SK-N-SH (cell line): ENCODE data around the gene DHRSX. TPM values are rescaled to one million over a fixed set of nuclear protein-coding genes. Genes with fewer than 3 reads are reported as not detected.

Experiments
- CTCF ChIA-PET: fragments of 300-600, 350-600 bp; formaldehyde crosslinking; extraction: SDS; loops from one replicate; lab custom pipeline; 2021; lab: Yijun Ruan, JAX
- POLR2A ChIA-PET: fragments of 350-600 bp; sonication (Branson Sonifier 250); formaldehyde crosslinking; extraction: SDS; loops from one replicate; lab custom pipeline; 2020; ENCODE audit warnings: antibody characterized with exemption, inconsistent platforms; lab: Yijun Ruan, JAX
- DNase-seq: peaks from one replicate; pipeline ENCODE4 v3.0.0; 2012
- H2AFZ ChIP-seq: fragments of 200-600 bp; sonication (generic); 2 replicates; pipeline ENCODE4 v1.8.1; 2016; ENCODE audit warnings: antibody characterized with exemption, mild to moderate bottlenecking, low read depth
- H3F3A ChIP-seq: fragments of 200-600 bp; sonication (generic); replicated peaks from 2 replicates; pipeline ENCODE3; 2016; ENCODE audit warnings: antibody characterized with exemption, mild to moderate bottlenecking; ENCODE audit not compliant: insufficient read depth
- H3K27ac ChIP-seq, 2 experiments: fragments of 200-500 bp in 1 of 2; fragments of 200-600 bp in 1 of 2; sonication (Bioruptor generic) in 1 of 2; sonication (generic), shearing (Covaris generic) in 1 of 2; 2 replicates each; pipeline versions ENCODE4 v1.5.1 to v1.6.1; 2014 to 2016; ENCODE audit warnings: low read depth in 2 of 2, inconsistent platforms in 1 of 2, low read length in 1 of 2, mild to moderate bottlenecking in 1 of 2, mixed read lengths in 1 of 2
- H3K27me3 ChIP-seq: fragments of 200-600 bp; sonication (generic), shearing (Covaris generic); 2 replicates; pipeline ENCODE4 v1.6.1; 2016; ENCODE audit warnings: mixed run types; ENCODE audit not compliant: insufficient read depth
- H3K36me3 ChIP-seq, 2 experiments: fragments of 200-500 bp in 1 of 2; fragments of 200-600 bp in 1 of 2; sonication (Bioruptor generic) in 1 of 2; sonication (generic) in 1 of 2; replicated peaks in 1 of 2; 2 replicates each; pipeline versions ENCODE3 to v1.5.1; 2014 to 2016; ENCODE audit warnings: low read length in 1 of 2, mild to moderate bottlenecking in 1 of 2; ENCODE audit not compliant: insufficient read depth in 2 of 2, control insufficient read depth in 1 of 2
- H3K4me1 ChIP-seq, 2 experiments: fragments of 200-500 bp in 1 of 2; fragments of 200-600 bp in 1 of 2; sonication (Bioruptor generic) in 1 of 2; sonication (generic), shearing (Covaris generic) in 1 of 2; 2 replicates each; pipeline versions ENCODE4 v1.5.1 to v1.6.1; 2014 to 2016; ENCODE audit warnings: low read depth in 1 of 2, low read length in 1 of 2, mixed run types in 1 of 2; ENCODE audit not compliant: insufficient read depth in 2 of 2, control insufficient read depth in 1 of 2
- H3K4me2 ChIP-seq: fragments of 200-600 bp; sonication (generic), shearing (Covaris generic); 2 replicates; pipeline ENCODE4 v1.6.1; 2017; ENCODE audit warnings: mixed run types
- H3K4me3 ChIP-seq, 2 experiments: fragments of 200-500 bp in 1 of 2; fragments of 200-600 bp in 1 of 2; sonication (Bioruptor generic) in 1 of 2; sonication (generic), shearing (Covaris generic) in 1 of 2; 2 replicates each; pipeline versions ENCODE4 v1.5.1 to v1.8.1; 2014 to 2016; ENCODE audit warnings: low read depth in 2 of 2, inconsistent platforms in 1 of 2, low read length in 1 of 2, mild to moderate bottlenecking in 1 of 2, mixed read lengths in 1 of 2, moderate library complexity in 1 of 2
- H3K79me2 ChIP-seq: fragments of 200-600 bp; sonication (generic); 2 replicates; pipeline ENCODE4 v1.8.1; 2017; ENCODE audit warnings: mild to moderate bottlenecking; ENCODE audit not compliant: insufficient read depth
- H3K9ac ChIP-seq: fragments of 200-600 bp; sonication (generic); 2 replicates; pipeline ENCODE4 v1.6.1; 2017; ENCODE audit warnings: mixed run types
- H3K9me2 ChIP-seq: fragments of 200-600 bp; sonication (generic); 2 replicates; pipeline ENCODE4 v1.6.1; 2017; ENCODE audit warnings: mixed run types
- H3K9me3 ChIP-seq: fragments of 200-600 bp; sonication (generic); 2 replicates; pipeline ENCODE4 v1.6.1; 2017; ENCODE audit warnings: mixed run types, mild to moderate bottlenecking, moderate library complexity
- H4K20me1 ChIP-seq: fragments of 200-600 bp; sonication (generic); 2 replicates; pipeline ENCODE4 v1.6.1; 2017; ENCODE audit warnings: mild to moderate bottlenecking, mixed run types; ENCODE audit not compliant: insufficient read depth
- CTCF ChIP-seq: fragments of 200-600 bp; sonication (generic); IDR thresholded peaks from 2 replicates; pipeline ENCODE4 v1.6.1; 2017; ENCODE audit warnings: antibody characterized with exemption, mild to moderate bottlenecking, moderate library complexity
- EZH2phosphoT487 ChIP-seq: fragments of 200-600 bp; sonication (generic); IDR thresholded peaks from 2 replicates; pipeline ENCODE4 v1.6.1; 2017; ENCODE audit warnings: low read depth, mixed run types, mild to moderate bottlenecking, antibody characterized with exemption, moderate library complexity, borderline replicate concordance
- FOSL2 ChIP-seq: IDR thresholded peaks from 2 replicates; pipeline ENCODE4 v1.4.0; 2012; ENCODE audit warnings: low read depth, mild to moderate bottlenecking, moderate library complexity, borderline replicate concordance
- FOXJ3 ChIP-seq: sonication (generic); formaldehyde crosslinking; IDR thresholded peaks from 2 replicates; pipeline ENCODE4 v1.5.1; 2020; ENCODE audit warnings: mild to moderate bottlenecking, missing genetic modification reagents
- FOXM1 ChIP-seq: IDR thresholded peaks from 2 replicates; pipeline ENCODE4 v1.4.0; 2012; ENCODE audit warnings: low read depth, mild to moderate bottlenecking
- GABPA ChIP-seq: IDR thresholded peaks from 2 replicates; pipeline ENCODE4 v1.4.0; 2012; ENCODE audit warnings: low read depth, mild to moderate bottlenecking
- GATA2 ChIP-seq: sonication (generic); formaldehyde crosslinking; IDR thresholded peaks from 2 replicates; pipeline ENCODE4 v1.5.0; 2020; ENCODE audit warnings: mild to moderate bottlenecking, missing genetic modification reagents
- JUND ChIP-seq: IDR thresholded peaks from 2 replicates; pipeline ENCODE4 v1.4.0; 2012
- MEF2A ChIP-seq: IDR thresholded peaks from 2 replicates; pipeline ENCODE4 v1.4.0; 2012; ENCODE audit warnings: low read depth, borderline replicate concordance
- NFIC ChIP-seq: IDR thresholded peaks from 2 replicates; pipeline ENCODE4 v1.4.0; 2012; ENCODE audit warnings: borderline replicate concordance
- RCOR1 ChIP-seq: fragments of 150-350 bp; IDR thresholded peaks from 2 replicates; pipeline ENCODE4 v1.6.1; 2017; ENCODE audit warnings: antibody characterized with exemption, low read length
- REST ChIP-seq: IDR thresholded peaks from 2 replicates; pipeline ENCODE4 v1.6.1; 2012; ENCODE audit warnings: mild to moderate bottlenecking, low read depth, low read length, moderate library complexity
- SIN3A ChIP-seq: IDR thresholded peaks from 2 replicates; pipeline ENCODE4 v1.6.1; 2012; ENCODE audit warnings: low read depth, mild to moderate bottlenecking, low read length, moderate library complexity, borderline replicate concordance
- YY1 ChIP-seq: IDR thresholded peaks from 2 replicates; pipeline ENCODE4 v1.4.0; 2012; ENCODE audit warnings: low read depth, mild to moderate bottlenecking
- WGBS: methylation state at CpG from one replicate; pipeline ENCODE4 v1.1.6; 2017; ENCODE audit warnings: low lambda C conversion rate; 5-methylcytosine and 5-hydroxymethylcytosine counted together
- polyA plus RNA-seq, 3 experiments: library from polyadenylated mRNA; depleted of rRNA; stranded (reverse); fragments of >200 nt; gene quantifications; 2 replicates each; pipeline ENCODE4 v1.2.3, GENCODE V29; 2012
- TF ChIP-seq, protein P1 (sequence below): IDR thresholded peaks from 2 replicates; pipeline ENCODE4 v1.4.0; 2012; ENCODE audit warnings: low read depth, borderline replicate concordance
- TF ChIP-seq, protein P2 (sequence below): fragments of 150-350 bp; IDR thresholded peaks from 2 replicates; pipeline ENCODE4 v1.6.1; 2017; ENCODE audit warnings: antibody characterized with exemption, low read length, low read depth, borderline replicate concordance
- TF ChIP-seq, protein P3 (sequence below): IDR thresholded peaks from 2 replicates; pipeline ENCODE4; 2012

DHRSX gene
- polyA plus RNA-seq, 1 of the 3 experiments (the other 2 are of a cell fraction), result 34.3 TPM

- CTCF ChIA-PET, result no interaction called here
- no peaks in the 10 kb centered on the region for H3K27me3 ChIP-seq
- no peaks in the 10 kb centered on the region for H3K9me2 ChIP-seq
- H3K4me2 ChIP-seq, result no peak overlapping the region
- H3K9me3 ChIP-seq, result no peaks in the 10 kb centered on the region
- peaks cover 2 to 3% of the 10 kb centered on the region in 2 experiments; a peak in 1 of 4 replicates for H3K4me1 ChIP-seq
- POLR2A ChIA-PET, result no interaction called here
- H3F3A ChIP-seq, result no peaks in the 10 kb centered on the region
- no peaks in the 10 kb centered on the region for H4K20me1 ChIP-seq
- H2AFZ ChIP-seq, result no peak overlapping the region
- H3K79me2 ChIP-seq, result no peaks in the 10 kb centered on the region
- no peak overlapping the region for H3K27ac ChIP-seq
- WGBS, result 95% methylated on average over 20 of the region's 21 CpGs
- H3K36me3 ChIP-seq, result peaks cover 0 to 5% of the 10 kb centered on the region in 2 experiments
- H3K9ac ChIP-seq, result no peak overlapping the region
- no peak for DNase-seq
- no peak overlapping the region for H3K4me3 ChIP-seq
- TF ChIP-seq EZH2phosphoT487, result no peak
Measured at GRCh38 chrX:2401590-2402360, 99.0 kb downstream of the DHRSX start.

GRCh38 chrX:2401201-2401589 lies 99.6 kb downstream of the DHRSX start:
- H3K9me3 ChIP-seq, result no peaks in the 10 kb centered on the region
- no peaks in the 10 kb centered on the region for H4K20me1 ChIP-seq
- no peaks in the 10 kb centered on the region for H3F3A ChIP-seq
- POLR2A ChIA-PET, result no interaction called here
- no peak overlapping the region for H2AFZ ChIP-seq
- WGBS, result 95% methylated on average over 9 of the region's 9 CpGs
- TF ChIP-seq REST (no peak), MEF2A (no peak), RCOR1 (no peak), GATA2 (CRISPR knock-in tag) (no peak), JUND (no peak), FOSL2 (no peak), FOXJ3 (CRISPR knock-in tag) (no peak), YY1 (no peak), FOXM1 (no peak), CTCF (no peak), NFIC (no peak), GABPA (no peak), SIN3A (no peak)
- TF ChIP-seq, protein P1, sequence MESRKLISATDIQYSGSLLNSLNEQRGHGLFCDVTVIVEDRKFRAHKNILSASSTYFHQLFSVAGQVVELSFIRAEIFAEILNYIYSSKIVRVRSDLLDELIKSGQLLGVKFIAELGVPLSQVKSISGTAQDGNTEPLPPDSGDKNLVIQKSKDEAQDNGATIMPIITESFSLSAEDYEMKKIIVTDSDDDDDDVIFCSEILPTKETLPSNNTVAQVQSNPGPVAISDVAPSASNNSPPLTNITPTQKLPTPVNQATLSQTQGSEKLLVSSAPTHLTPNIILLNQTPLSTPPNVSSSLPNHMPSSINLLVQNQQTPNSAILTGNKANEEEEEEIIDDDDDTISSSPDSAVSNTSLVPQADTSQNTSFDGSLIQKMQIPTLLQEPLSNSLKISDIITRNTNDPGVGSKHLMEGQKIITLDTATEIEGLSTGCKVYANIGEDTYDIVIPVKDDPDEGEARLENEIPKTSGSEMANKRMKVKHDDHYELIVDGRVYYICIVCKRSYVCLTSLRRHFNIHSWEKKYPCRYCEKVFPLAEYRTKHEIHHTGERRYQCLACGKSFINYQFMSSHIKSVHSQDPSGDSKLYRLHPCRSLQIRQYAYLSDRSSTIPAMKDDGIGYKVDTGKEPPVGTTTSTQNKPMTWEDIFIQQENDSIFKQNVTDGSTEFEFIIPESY, result no peak
- TF ChIP-seq, protein P2, sequence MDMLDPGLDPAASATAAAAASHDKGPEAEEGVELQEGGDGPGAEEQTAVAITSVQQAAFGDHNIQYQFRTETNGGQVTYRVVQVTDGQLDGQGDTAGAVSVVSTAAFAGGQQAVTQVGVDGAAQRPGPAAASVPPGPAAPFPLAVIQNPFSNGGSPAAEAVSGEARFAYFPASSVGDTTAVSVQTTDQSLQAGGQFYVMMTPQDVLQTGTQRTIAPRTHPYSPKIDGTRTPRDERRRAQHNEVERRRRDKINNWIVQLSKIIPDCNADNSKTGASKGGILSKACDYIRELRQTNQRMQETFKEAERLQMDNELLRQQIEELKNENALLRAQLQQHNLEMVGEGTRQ, result no peak
- TF ChIP-seq, protein P3, sequence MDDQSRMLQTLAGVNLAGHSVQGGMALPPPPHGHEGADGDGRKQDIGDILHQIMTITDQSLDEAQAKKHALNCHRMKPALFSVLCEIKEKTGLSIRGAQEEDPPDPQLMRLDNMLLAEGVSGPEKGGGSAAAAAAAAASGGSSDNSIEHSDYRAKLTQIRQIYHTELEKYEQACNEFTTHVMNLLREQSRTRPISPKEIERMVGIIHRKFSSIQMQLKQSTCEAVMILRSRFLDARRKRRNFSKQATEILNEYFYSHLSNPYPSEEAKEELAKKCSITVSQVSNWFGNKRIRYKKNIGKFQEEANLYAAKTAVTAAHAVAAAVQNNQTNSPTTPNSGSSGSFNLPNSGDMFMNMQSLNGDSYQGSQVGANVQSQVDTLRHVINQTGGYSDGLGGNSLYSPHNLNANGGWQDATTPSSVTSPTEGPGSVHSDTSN, result no peak
- CTCF ChIA-PET, result no interaction called here
- H3K27me3 ChIP-seq, result no peaks in the 10 kb centered on the region
- H3K36me3 ChIP-seq, result peaks cover 0 to 5% of the 10 kb centered on the region in 2 experiments
- H3K4me3 ChIP-seq, result no peak overlapping the region
- H3K4me1 ChIP-seq, result peaks cover 2 to 3% of the 10 kb centered on the region in 2 experiments; a peak in 1 of 4 replicates
- no peak overlapping the region for H3K27ac ChIP-seq
- H3K9ac ChIP-seq, result no peak overlapping the region
- DNase-seq, result no peak
- H3K4me2 ChIP-seq, result no peak overlapping the region
- no peaks in the 10 kb centered on the region for H3K79me2 ChIP-seq
- H3K9me2 ChIP-seq, result no peaks in the 10 kb centered on the region
